GM12878 (cell line): ENCODE data around the gene ACTN3. TPM values are rescaled to one million over a fixed set of nuclear protein-coding genes. Genes with fewer than 3 reads are reported as not detected.

ENCODE experiments used
- CBX3 ChIP-seq: fragments of 200-600 bp; sonication (generic); IDR thresholded peaks from 2 replicates; pipeline ENCODE4 v1.6.1; 2016; ENCODE audit warnings: low read depth, borderline replicate concordance
- CHD1 ChIP-seq: IDR thresholded peaks from 2 replicates; pipeline ENCODE4 v1.6.1; 2012; ENCODE audit warnings: low read depth, low read length, improper control_type of control experiment
- E2F4 ChIP-seq: IDR thresholded peaks from 2 replicates; pipeline ENCODE4 v1.6.1; 2012; ENCODE audit warnings: low read depth, low read length, improper control_type of control experiment
- E4F1 ChIP-seq: fragments of 450-650 bp; IDR thresholded peaks from 2 replicates; pipeline ENCODE4 v1.6.1; 2018; ENCODE audit warnings: borderline replicate concordance, mild to moderate bottlenecking; ENCODE audit not compliant: partially characterized antibody
- EED ChIP-seq: sonication (generic); IDR thresholded peaks from 2 replicates; pipeline ENCODE4 v1.6.1; 2016; ENCODE audit warnings: antibody characterized with exemption, low read depth
- ESRRA ChIP-seq: IDR thresholded peaks from 2 replicates; pipeline ENCODE4 v1.6.1; 2012; ENCODE audit warnings: mild to moderate bottlenecking, low read length, improper control_type of control experiment
- GABPA ChIP-seq: IDR thresholded peaks from 2 replicates; pipeline ENCODE4 v1.6.1; 2014; ENCODE audit warnings: antibody characterized with exemption, low read depth, mild to moderate bottlenecking, inconsistent platforms
- IRF4 ChIP-seq: IDR thresholded peaks from 2 replicates; pipeline ENCODE4 v1.6.1; 2011; ENCODE audit warnings: low read depth, low read length
- KDM1A ChIP-seq: fragments of 200-600 bp; sonication (generic); IDR thresholded peaks from 2 replicates; pipeline ENCODE4 v1.6.1; 2016; ENCODE audit warnings: borderline replicate concordance
- KLF5 ChIP-seq: fragments of 450-650 bp; IDR thresholded peaks from 2 replicates; pipeline ENCODE4 v1.6.1; 2014; ENCODE audit warnings: mild to moderate bottlenecking; ENCODE audit not compliant: partially characterized antibody
- MYB ChIP-seq: fragments of 150-350 bp; IDR thresholded peaks from 2 replicates; pipeline ENCODE4 v1.6.1; 2014; ENCODE audit warnings: mild to moderate bottlenecking, low read depth, low read length, borderline replicate concordance
- MYC ChIP-seq: IDR thresholded peaks from 2 replicates; pipeline ENCODE4 v1.6.1; 2011; ENCODE audit warnings: mild to moderate bottlenecking, low read length, moderate library complexity, inconsistent platforms; ENCODE audit not compliant: insufficient read depth, insufficient replicate concordance, insufficient read length, severe bottlenecking
- RAD21 ChIP-seq: IDR thresholded peaks from 2 replicates; pipeline ENCODE4 v1.6.1; 2011; ENCODE audit warnings: mild to moderate bottlenecking, low read depth, low read length, moderate library complexity; ENCODE audit not compliant: insufficient read depth
- RAD51 ChIP-seq: fragments of 450-650 bp; IDR thresholded peaks from 2 replicates; pipeline ENCODE4 v1.6.1; 2016; ENCODE audit warnings: moderate library complexity, mild to moderate bottlenecking, inconsistent platforms
- RELA ChIP-seq: fragments of 450-650 bp; IDR thresholded peaks from 2 replicates; pipeline ENCODE4 v1.8.0; 2014; ENCODE audit warnings: borderline replicate concordance; ENCODE audit not compliant: partially characterized antibody
- RELB ChIP-seq: fragments of 450-650 bp; IDR thresholded peaks from 2 replicates; pipeline ENCODE4 v1.6.1; 2017; ENCODE audit warnings: low read depth, mild to moderate bottlenecking, moderate library complexity
- TCF12 ChIP-seq: IDR thresholded peaks from 2 replicates; pipeline ENCODE4 v1.6.1; 2011; ENCODE audit warnings: low read depth, mild to moderate bottlenecking, low read length
- USF1 ChIP-seq: IDR thresholded peaks from 2 replicates; pipeline ENCODE4 v1.6.1; 2011; ENCODE audit warnings: borderline replicate concordance, low read depth, mild to moderate bottlenecking, moderate library complexity, mixed read lengths, low read length; ENCODE audit not compliant: insufficient read depth; ENCODE audit errors: extremely low read length
- ZBTB33 ChIP-seq: fragments of 450-650 bp; IDR thresholded peaks from 2 replicates; pipeline ENCODE4 v1.6.1; 2017; ENCODE audit warnings: mild to moderate bottlenecking
- ZNF207 ChIP-seq: fragments of 450-650 bp; IDR thresholded peaks from 2 replicates; pipeline ENCODE4 v1.6.1; 2014; ENCODE audit warnings: antibody characterized with exemption, mild to moderate bottlenecking, borderline replicate concordance
- polyA plus RNA-seq, 11 experiments: library from polyadenylated mRNA; depleted of rRNA in 4 of 11; unstranded in 6 of 11; stranded (reverse) in 5 of 11; fragments of >200 nt; fragmentation: Nextera tagmentation in 4 of 11; fragmentation: Illumina TruSeq in 1 of 11; extraction: Ambion mirVana in 4 of 11; extraction: Trizol in 1 of 11; gene quantifications; 1 replicate in 1 of 11; 2 replicates in 10 of 11; pipeline versions ENCODE4 v1.2.1 to v1.2.3, GENCODE V29; 2011 to 2016; ENCODE audit warnings: inconsistent platforms in 2 of 11, missing spikeins in 2 of 11, low read depth in 1 of 11
- total RNA-seq, 4 experiments: library from RNA; depleted of rRNA in 3 of 4; stranded (reverse); fragments of >200 nt in 3 of 4; fragmentation: Illumina TruSeq in 1 of 4; extraction: Trizol in 1 of 4; gene quantifications; 2 replicates each; pipeline versions ENCODE4 v1.2.1 to v1.2.3, GENCODE V29; 2013 to 2021

The ACTN3 gene
- total and polyA plus RNA-seq, 10 of the 15 experiments (the other 5 are each of a cell fraction or from before 2014, with no cell fraction given), result 0.06 to 0.67 (median 0.17) TPM; not detected in 3

DNA sequence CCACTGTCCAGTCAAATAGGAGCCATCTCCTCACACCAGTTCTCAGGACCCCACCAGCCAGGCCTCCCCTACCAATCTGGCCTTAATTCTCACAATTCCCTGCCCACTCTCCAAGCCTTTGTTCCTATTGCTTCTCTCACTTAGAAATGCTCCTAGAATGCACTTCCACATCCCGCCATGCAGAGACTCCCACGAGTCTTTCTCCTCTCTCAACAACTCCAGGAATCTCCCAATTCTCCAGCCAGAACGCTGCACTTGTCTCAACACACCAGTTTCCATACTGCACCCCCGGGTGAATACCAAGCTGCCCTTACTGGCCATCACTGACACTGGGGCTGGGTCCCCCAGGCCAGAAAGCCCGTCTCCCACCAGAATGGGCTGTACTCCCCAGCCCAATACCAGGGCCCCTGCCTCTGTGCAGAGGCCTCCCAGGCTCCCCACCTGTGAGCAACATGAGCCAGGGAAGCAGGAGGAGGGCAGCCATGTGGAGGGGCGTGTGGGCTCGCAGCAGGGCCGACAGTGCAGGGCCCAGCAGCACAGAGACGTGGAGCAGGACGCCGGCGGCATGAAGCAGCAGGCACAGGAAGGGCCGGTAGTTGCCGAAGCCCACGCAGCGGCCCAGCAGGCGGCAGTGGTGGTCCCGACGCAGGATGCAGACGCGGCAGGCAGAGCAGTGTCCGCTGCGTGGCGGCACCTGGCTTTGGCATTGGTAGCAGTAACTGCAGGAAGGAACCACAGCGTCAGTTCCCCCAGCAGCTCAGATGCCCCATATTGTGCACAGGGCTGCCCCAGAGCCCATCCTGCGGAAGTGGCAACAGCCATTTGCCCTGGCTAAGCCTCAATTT is 3.2 kb upstream of the ACTN3 start (continued):
- TF ChIP-seq E4F1, result no peak
- no peak for TF ChIP-seq E2F4
- TF ChIP-seq CBX3, result no peak
- TF ChIP-seq RAD51, result no peak
- TF ChIP-seq GABPA, result no peak
- TF ChIP-seq MYC, result no peak
- TF ChIP-seq ESRRA, result no peak
- no peak for TF ChIP-seq ZBTB33
- no peak for TF ChIP-seq KLF5
- TF ChIP-seq MYB, result no peak
- 0 out of 2 replicates have a peak, but pooled peaks have one; percentile 31 for TF ChIP-seq TCF12
- no peak for TF ChIP-seq KDM1A
- TF ChIP-seq ZNF207, result no peak
- no peak for TF ChIP-seq CHD1
- no peak for TF ChIP-seq RELA
- TF ChIP-seq EED, result no peak
- no peak for TF ChIP-seq USF1
- TF ChIP-seq IRF4, result no peak
- TF ChIP-seq RELB, result no peak
- peak; percentile 33; the same call in 1 of the 2 replicates for TF ChIP-seq RAD21
